BJ (cell line): ENCODE measurements around the gene OR10AD1. TPM values are rescaled to one million over a fixed set of nuclear protein-coding genes. Genes with fewer than 3 reads are reported as not detected.

Source experiments
- CTCF ChIA-PET: fragments of 350-600 bp; formaldehyde crosslinking; extraction: SDS; loops from one replicate; lab custom pipeline; 2021; ENCODE audit warnings: antibody characterized with exemption, inconsistent platforms; lab: Yijun Ruan, JAX
- POLR2A ChIA-PET: fragments of 300-600 bp; sonication (Branson Sonifier 250); formaldehyde crosslinking; extraction: SDS; loops from one replicate; lab custom pipeline; 2021; ENCODE audit warnings: antibody characterized with exemption; lab: Charles Lee
- DNase-seq: peaks from one replicate; pipeline ENCODE4 v3.0.0-alpha.2; 2011; ENCODE audit warnings: low read depth
- H3K27me3 ChIP-seq: 2 replicates; pipeline ENCODE4 v1.6.0; 2011; ENCODE audit warnings: low read length; ENCODE audit not compliant: control insufficient read depth, insufficient read depth
- H3K36me3 ChIP-seq: 2 replicates; pipeline ENCODE4 v1.5.1; 2011; ENCODE audit warnings: low read length; ENCODE audit not compliant: control insufficient read depth, insufficient read depth
- H3K4me3 ChIP-seq: 2 replicates; pipeline ENCODE4 v1.5.1; 2011; ENCODE audit warnings: low read depth, mild to moderate bottlenecking, control low read depth, low read length
- CTCF ChIP-seq: IDR thresholded peaks from 2 replicates; pipeline ENCODE4 v1.5.1; 2011; ENCODE audit warnings: low read depth, mild to moderate bottlenecking, control low read depth, inconsistent platforms, low read length, moderate library complexity; ENCODE audit not compliant: insufficient read depth
- polyA plus RNA-seq: library from polyadenylated mRNA; depleted of rRNA; stranded (reverse); fragments of >200 nt; gene quantifications from 2 replicates; pipeline ENCODE4 v1.2.3, GENCODE V29; 2011

The OR10AD1 gene
- polyA plus RNA-seq, 1 experiment, result not detected

- Histone ChIP-seq H3K36me3 (no peaks in the 10 kb centered on the region), H3K4me3 (no peak overlapping the region), H3K27me3 (no peaks in the 10 kb centered on the region)
- TF ChIP-seq CTCF, result no peak
- CTCF ChIA-PET, result interaction anchor here (0.6 kb wide), 1 partner anchor 166 kb away, joined by 3 read pairs; no protein-coding TSS in a partner anchor
- no peak for DNase-seq
- POLR2A ChIA-PET, result no interaction called here
Measured at GRCh38 chr12:48201516-48201915, 1.6 kb downstream of the OR10AD1 start.

DNA sequence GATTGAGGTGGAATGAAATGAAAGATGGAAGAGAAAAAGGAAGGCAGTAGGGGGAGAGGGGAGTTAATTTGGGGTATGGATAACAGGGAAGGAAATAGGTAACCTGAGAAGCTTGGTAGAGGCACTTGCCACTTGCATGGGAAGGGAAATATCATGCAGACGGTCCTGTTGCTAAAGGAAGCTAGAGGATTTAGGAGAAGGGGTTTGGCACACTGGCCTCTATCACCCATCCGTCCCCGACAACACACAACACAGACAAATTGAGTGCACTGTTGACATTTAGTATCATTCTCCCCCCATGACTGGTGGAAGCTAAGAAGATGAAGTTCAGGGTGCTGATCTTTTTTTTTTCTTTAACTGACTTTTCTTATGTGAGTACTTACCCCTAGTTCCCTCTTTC lies 2.0 kb downstream of the OR10AD1 start:
- no peak for TF ChIP-seq CTCF
- POLR2A ChIA-PET, result no interaction called here
- no peaks in the 10 kb centered on the region for H3K27me3 ChIP-seq
- DNase-seq, result no peak
- H3K4me3 ChIP-seq, result no peak overlapping the region
- H3K36me3 ChIP-seq, result no peaks in the 10 kb centered on the region
- CTCF ChIA-PET, result no interaction called here

- H3K36me3 ChIP-seq, result no peaks in the 10 kb centered on the region
- CTCF ChIA-PET, result interaction anchor here (1.0 to 2.5 kb wide), 5 partner anchors 10 to 419 kb away, joined by 3 to 7 read pairs (median 3); partner anchors contain the start of gene ASB8
- no peak for TF ChIP-seq CTCF
- no peak for DNase-seq
- H3K4me3 ChIP-seq, result no peak overlapping the region
- H3K27me3 ChIP-seq, result no peaks in the 10 kb centered on the region
- POLR2A ChIA-PET, result no interaction called here
Measured at GRCh38 chr12:48199774-48200221, 3.3 kb downstream of the OR10AD1 start.

DNA sequence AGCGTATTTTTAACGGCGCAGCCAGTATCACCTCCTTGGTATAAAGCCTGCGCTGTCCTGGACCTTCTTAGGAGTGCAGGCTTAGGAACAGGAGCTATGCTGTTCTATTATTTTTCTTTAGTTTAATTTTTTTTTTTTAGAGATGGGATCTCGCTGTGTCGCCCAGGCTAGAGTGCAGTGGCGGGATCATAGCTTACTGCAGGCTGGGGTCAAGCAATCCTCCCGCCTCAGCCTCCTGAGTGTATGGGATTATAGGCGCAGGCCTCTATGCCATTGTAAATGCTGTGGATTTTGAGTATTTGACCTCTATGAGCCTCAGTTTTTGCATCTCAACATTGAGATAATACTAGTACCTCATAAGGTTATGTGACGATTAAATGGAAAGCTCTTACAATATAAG lies 4.1 kb downstream of the OR10AD1 start:
- H3K36me3 ChIP-seq, result no peaks in the 10 kb centered on the region
- ChIA-PET POLR2A (interaction anchor here (0.6 kb wide), 2 partner anchors 78 to 403 kb away, joined by 3 to 5 read pairs; no protein-coding TSS in a partner anchor), CTCF (interaction anchor here (0.8 to 2.5 kb wide), 5 partner anchors 9 to 419 kb away, joined by 3 to 7 read pairs (median 3); partner anchors contain the start of genes ASB8 and TMEM106C)

GRCh38 chr12:48198672-48198971 lies 4.5 kb downstream of the OR10AD1 start:
- CTCF ChIA-PET, result interaction anchor here (0.8 to 2.5 kb wide), 4 partner anchors 9 to 420 kb away, joined by 3 to 9 read pairs (median 5); partner anchors contain the start of gene TMEM106C
- Histone ChIP-seq H3K36me3 (no peaks in the 10 kb centered on the region), H3K27me3 (peaks cover 1% of the 10 kb centered on the region), H3K4me3 (peak overlapping the region; percentile 72)
- no peak for TF ChIP-seq CTCF
- no peak for DNase-seq
- POLR2A ChIA-PET, result interaction anchor here (0.6 kb wide), 1 partner anchor 78 kb away, joined by 3 read pairs; no protein-coding TSS in a partner anchor

More for the DNA sequence above, 4.1 kb downstream of the OR10AD1 start:
- Histone ChIP-seq H3K27me3 (no peaks in the 10 kb centered on the region; the same call in 1 of the 2 replicates), H3K4me3 (peak overlapping the region; percentile 72)
- no peak for DNase-seq
- no peak for TF ChIP-seq CTCF
